HG03442 (cell line): ENCODE measurements around the gene ZKSCAN5.
A peak's percentile ranks its signal among the peaks of the same experiment; 100 is the strongest.
"Not testable (repeated sequence)": the region's sequence is repeated elsewhere in the genome, so short reads cannot be mapped to it uniquely, and the experiment has no call there.

Experiments used
- ATAC-seq: cut with Tn5 transposase; IDR thresholded peaks from one replicate; pipeline ENCODE4 v1.9.1; 2021; ENCODE audit warnings: mild to moderate bottlenecking, moderate library complexity; ENCODE audit not compliant: unreplicated experiment

Gene ZKSCAN5

DNA sequence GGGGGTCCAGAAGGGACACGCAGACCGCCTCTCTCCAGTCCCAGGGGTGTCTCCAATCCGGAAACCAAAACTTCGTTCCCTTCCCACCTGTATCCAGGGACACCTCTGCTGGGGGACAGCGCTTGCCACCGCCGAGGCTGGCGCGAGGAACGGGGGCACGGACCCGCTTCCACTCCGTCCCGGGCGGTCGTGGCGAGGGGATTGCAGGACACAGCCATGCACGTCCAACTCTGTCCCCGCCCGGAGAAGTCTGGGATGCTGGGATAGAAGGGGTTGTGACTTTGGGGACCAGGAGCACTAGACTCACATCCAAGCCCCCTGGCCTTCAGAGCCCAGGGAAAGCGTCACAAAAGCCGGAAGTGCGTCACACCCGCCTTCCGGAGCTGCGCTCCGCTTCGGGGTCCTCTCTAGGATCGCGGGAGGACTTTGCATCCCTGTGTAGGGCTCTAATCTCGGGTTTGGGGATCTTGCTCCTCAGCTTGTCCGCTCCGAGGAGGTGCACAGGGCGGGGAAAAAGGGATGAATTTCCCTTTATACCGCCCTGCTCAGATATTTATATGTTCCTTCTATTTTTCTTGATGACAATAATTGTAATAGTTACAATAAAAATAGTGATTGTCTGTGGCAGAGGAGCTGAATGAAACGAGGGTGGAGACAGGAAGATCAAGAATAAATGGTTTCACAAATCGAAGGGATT is 47.5 kb downstream of the ZKSCAN5 start, which contains the start of gene FAM200A:
Gene FAM200A (minus strand): TSS at position 348 of the 697 bp plus-strand sequence. CDS start 3,707 bp downstream, outside the sequence.
- peak; percentile 92 for ATAC-seq

DNA sequence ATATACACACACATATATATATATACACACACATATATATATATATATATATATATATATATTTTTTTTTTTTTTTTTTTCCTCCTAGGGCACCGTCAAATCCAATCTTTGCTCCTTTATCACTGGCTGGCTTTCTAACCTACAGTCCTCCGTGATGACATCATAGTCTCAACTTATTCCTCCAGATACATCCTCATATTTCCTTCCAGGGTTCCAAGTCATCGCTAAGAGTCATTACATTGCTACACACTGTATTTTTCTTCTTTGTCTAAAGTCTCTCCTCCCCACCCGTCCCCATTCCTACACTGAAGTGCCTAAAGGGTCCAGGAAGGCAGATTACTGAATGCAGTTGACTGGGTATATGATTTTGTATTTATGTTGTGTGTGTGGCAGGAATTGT is 48.6 kb downstream of the ZKSCAN5 start:
- no peak for ATAC-seq

DNA sequence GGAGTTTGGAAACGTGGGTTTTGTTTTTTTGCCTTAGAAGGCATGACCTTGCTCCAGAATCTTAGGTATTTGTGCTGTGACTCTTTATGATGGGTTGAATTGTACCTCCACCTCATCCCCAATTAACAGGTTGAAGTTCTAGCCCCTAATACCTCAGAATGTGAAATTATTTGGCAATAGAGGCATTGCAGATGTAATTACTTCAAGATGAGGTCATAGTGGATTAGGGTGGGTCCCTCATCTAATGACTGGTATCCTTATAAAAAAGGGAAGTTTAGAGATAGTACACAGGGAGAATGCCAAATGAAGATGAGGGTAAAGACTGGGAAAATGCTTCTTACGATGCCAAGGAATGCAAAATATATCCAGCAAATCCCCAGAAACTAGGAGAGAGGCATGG is 50.5 kb downstream of the ZKSCAN5 start:
- no peak for ATAC-seq

GRCh38 chr7:99557196-99557607 is 52.7 kb downstream of the ZKSCAN5 start:
- ATAC-seq = no peak

DNA sequence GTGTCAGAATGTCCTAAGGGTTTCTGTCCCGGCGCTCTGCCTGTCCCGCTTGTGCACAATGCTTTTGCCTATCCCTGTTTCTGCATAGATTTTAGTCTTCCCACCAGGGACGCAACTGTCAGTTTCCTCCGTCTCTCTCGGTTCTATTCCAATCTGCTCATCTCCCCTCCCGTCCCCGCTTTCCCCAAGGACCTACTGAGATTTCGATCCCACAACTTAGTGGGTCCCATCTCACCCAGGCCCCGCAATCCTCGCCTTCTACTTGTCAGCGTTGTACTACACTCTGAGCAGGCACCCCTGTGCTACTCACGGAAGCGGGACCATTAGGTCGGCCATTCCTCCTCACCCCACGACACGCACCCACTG is 53.5 kb downstream of the ZKSCAN5 start:
- peak; percentile 31 for ATAC-seq

GRCh38 chr7:99558306-99559174 is 54.1 kb downstream of the ZKSCAN5 start, which contains the start of gene ZNF655:
Gene ZNF655 (plus strand): TSS chr7:99558642. CDS start chr7:99560560, 1,918 bp downstream.
- peak; percentile 71 for ATAC-seq

DNA sequence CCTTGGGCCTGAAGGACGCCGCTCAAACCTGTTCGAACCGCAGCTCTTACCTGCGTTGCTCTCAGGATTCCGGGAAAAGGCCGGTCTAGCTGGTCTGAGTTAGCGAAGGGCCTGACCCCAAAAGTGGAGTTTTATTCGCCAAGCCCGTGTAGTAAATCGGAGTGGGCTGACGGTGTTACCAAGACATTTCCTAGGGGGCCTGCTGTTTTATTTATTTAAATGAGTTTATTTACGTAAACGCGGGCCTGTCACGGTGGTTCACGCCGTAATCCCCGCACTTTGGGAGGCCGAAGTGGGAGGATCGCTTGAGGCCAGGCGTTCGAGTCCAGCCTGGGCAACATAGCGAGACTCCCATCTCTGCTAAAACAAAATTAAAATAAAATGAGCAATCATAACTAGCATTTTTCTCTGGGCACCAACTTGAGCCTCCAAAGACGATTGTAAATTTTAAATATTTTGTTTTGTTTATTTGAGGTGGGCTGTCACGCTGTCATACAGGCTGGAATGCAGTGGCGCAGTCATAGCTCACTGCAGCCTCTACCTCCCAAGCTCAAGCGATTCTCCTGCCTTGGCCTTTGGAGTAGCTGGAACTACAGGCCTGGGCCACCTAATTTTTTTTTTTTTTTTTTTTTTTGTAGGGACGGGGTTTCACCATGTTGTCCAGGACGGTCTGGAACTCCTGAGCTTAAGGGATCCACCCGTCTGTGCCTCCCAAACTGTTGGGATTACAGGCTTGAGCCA is 54.9 kb downstream of the ZKSCAN5 start:
- no peak for ATAC-seq

DNA sequence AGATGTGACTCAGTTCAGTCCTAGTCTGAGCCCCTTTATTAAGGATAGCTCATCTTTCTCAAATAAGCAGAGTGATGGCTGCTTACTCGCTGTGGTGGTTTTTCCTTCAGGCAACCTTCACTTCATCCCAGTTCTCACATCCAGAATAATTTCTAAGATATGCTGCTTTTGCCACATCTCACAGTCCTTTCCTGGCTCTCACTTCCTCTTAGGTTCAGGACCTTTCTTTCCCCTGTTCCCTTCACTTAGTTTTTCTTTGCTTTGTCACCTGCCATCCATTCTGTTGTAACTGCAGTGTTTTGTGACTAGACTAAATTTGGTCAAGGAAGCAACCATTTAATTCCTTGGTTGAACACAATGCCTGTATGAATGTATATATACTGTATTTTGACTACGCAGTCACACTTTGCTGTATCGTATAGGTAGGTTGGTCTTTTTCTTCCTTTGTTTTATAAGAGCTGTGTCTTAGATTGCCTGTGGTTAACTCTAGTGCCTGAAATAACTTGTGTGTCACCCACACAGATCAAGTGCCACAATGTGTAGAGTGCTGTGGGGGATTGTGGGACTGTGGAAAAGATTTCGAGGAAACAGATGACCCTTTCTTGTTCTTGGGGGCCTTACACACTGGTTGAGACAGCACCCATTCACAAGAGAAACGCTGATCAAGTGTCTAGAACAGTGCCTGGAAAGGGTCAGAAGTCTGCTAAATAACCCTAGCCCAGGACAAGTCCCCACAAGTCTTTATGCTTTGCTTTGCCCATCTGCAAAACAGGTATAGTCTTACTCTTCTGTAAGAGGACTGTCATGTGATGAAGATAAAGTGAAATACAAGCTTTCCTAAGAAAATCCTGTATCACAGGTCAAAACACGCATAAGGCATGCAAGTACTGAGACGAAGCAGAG is 56.6 kb downstream of the ZKSCAN5 start:
- no peak for ATAC-seq

GRCh38 chr7:99561737-99562051 is 57.2 kb downstream of the ZKSCAN5 start:
- no peak for ATAC-seq

- ATAC-seq = no peak
Observed at GRCh38 chr7:99562114-99562784, 57.8 kb downstream of the ZKSCAN5 start.

GRCh38 chr7:99562832-99563231 is 58.4 kb downstream of the ZKSCAN5 start:
- no peak for ATAC-seq

DNA sequence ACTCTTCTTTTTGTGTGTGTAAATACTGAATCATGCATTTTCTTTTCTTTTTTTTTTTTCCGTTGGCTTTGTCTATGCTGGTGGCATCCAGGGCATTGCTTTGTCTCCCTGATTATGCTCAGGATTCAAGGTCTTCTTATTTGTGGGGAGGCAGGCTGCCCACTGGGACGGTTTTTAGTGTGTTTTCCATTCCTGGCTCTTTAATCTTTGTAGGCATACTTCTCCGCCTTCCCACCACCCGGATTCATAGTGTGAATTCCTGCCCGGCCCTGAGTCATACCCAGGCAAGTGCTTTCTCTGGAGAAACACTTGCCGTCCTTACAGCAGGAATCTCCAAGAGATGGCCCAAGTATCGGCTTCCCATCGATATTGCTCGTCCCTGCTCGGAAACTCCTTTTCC is 59.2 kb downstream of the ZKSCAN5 start:
- no peak for ATAC-seq

- not testable (repeated sequence) for ATAC-seq
Observed at GRCh38 chr7:99568770-99569169, 64.3 kb downstream of the ZKSCAN5 start.

- ATAC-seq = no peak
Observed at GRCh38 chr7:99571768-99572167, 67.3 kb downstream of the ZKSCAN5 start.

GRCh38 chr7:99573257-99573656 is 68.8 kb downstream of the ZKSCAN5 start:
- no peak for ATAC-seq

GRCh38 chr7:99576251-99576650 is 71.8 kb downstream of the ZKSCAN5 start:
- ATAC-seq = no peak

GRCh38 chr7:99579281-99579955 is 75.0 kb downstream of the ZKSCAN5 start:
- ATAC-seq = no peak

DNA sequence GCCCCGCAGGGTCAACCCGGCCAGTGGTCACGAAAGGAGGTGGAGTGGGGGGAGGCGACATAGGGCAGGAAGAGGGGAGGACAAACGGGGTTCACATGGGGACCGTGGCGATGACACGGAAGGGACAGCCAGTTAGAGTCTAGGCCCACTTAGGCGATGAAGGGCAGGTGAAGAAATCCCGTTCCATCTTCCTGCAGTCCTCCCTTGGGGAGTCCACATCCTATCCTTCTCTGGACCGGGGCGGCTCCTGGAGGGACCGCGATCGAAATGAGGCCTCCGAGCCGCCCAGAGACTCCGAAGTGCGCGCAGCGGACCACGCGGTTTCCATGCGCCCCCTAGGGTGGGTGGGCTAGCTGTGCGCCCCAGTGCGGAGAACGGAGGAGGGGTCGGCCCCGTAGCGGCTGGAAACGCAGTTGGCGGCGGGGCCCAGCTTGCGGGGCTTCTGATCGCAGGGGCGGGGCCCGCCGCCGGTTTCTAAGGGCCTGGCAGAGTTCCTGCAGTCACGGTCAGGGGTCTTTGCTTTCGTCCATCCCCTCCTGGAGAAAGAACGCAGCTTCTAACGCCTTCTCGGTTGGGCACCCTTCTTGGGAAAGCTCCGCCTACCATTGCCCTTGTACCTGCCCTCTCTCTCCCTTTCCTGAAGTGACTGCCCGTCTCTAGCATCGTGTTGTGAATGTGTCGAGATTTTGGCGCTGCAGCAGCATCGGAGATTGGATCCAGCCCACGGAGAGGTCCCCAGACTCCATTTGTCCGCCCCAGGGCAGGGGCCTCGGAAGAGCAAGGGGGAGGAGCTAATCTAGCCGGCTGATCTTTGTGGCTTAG is 75.7 kb downstream of the ZKSCAN5 start:
- no peak for ATAC-seq
